Measurements from ENCODE around the gene LRP1B. TPM values are rescaled to one million over a fixed set of nuclear protein-coding genes. Genes with fewer than 3 reads are reported as not detected.

Gene LRP1B
- polyA plus RNA-seq, 1 of the 3 experiments (the other 2 are of a cell fraction): 0.28 TPM

GRCh38 chr2:140597205-140597604 is 1533.6 kb downstream of the LRP1B start:
- 76% methylated on average over 1 of the region's 1 CpG for WGBS (ENCODE audit: low lambda C conversion rate)

GRCh38 chr2:140596447-140596846 is 1534.4 kb downstream of the LRP1B start:
- ChIA-PET POLR2A (no interaction called here), CTCF (no interaction called here)
- Histone ChIP-seq H4K20me1 (ENCODE audit: insufficient read depth) (no peaks in the 10 kb centered on the region), H2AFZ (ENCODE audit: low read depth) (no peak overlapping the region), H3K4me1 (ENCODE audit: control insufficient read depth in 1 of 2, insufficient read depth in 2 of 2, low read depth in 1 of 2, low read length in 1 of 2) (peaks cover 0 to 3% of the 10 kb centered on the region in 2 experiments; a peak in 1 of 4 replicates), H3K4me3 (ENCODE audit: low read depth in 2 of 2, low read length in 1 of 2) (no peak overlapping the region), H3K4me2 (no peak overlapping the region), H3F3A (replicated peaks; ENCODE audit: insufficient read depth) (no peaks in the 10 kb centered on the region), H3K9ac (no peak overlapping the region), H3K79me2 (ENCODE audit: insufficient read depth) (no peaks in the 10 kb centered on the region), H3K27me3 (ENCODE audit: insufficient read depth) (no peaks in the 10 kb centered on the region), H3K36me3 (replicated peaks in 1 of 2; ENCODE audit: control insufficient read depth in 1 of 2, insufficient read depth in 2 of 2, low read length in 1 of 2) (no peaks in the 10 kb centered on the region), H3K9me2 (no peaks in the 10 kb centered on the region; the same call in 1 of the 2 replicates), H3K27ac (ENCODE audit: low read depth in 2 of 2, low read length in 1 of 2) (no peak overlapping the region), H3K9me3 (no peaks in the 10 kb centered on the region)
- DNase-seq: no peak
- 81% methylated on average over 4 of the region's 4 CpGs for WGBS (ENCODE audit: low lambda C conversion rate)
- TF ChIP-seq MAX (IDR thresholded peaks at IDR 0.05; ENCODE audit: low read depth) (no peak), POLR2AphosphoS5 (IDR thresholded peaks at IDR 0.05; ENCODE audit: low read depth, low read length) (no peak), ELF1 (IDR thresholded peaks at IDR 0.05) (no peak), RFX5 (IDR thresholded peaks at IDR 0.05; ENCODE audit: low read length) (no peak), FOSL2 (IDR thresholded peaks at IDR 0.05; ENCODE audit: borderline replicate concordance, low read depth) (no peak), YY1 (IDR thresholded peaks at IDR 0.05; ENCODE audit: low read depth) (no peak), TCF12 (IDR thresholded peaks at IDR 0.05) (no peak)

More at GRCh38 chr2:140597205-140597604, 1533.6 kb downstream of the LRP1B start:
- no peak overlapping the region for H2AFZ ChIP-seq (ENCODE audit: low read depth)
- ChIA-PET POLR2A (no interaction called here), CTCF (no interaction called here)
- H3K9me2 ChIP-seq: no peaks in the 10 kb centered on the region; the same call in 1 of the 2 replicates
- no peak overlapping the region for H3K9ac ChIP-seq
- H3K27me3 ChIP-seq (ENCODE audit: insufficient read depth): no peaks in the 10 kb centered on the region
- no peaks in the 10 kb centered on the region for H3K79me2 ChIP-seq (ENCODE audit: insufficient read depth)
- H3F3A ChIP-seq (replicated peaks; ENCODE audit: insufficient read depth): no peaks in the 10 kb centered on the region
- H3K36me3 ChIP-seq (replicated peaks in 1 of 2; ENCODE audit: control insufficient read depth in 1 of 2, insufficient read depth in 2 of 2, low read length in 1 of 2): no peaks in the 10 kb centered on the region
- H3K4me2 ChIP-seq: no peak overlapping the region
- H3K4me1 ChIP-seq (ENCODE audit: control insufficient read depth in 1 of 2, insufficient read depth in 2 of 2, low read depth in 1 of 2, low read length in 1 of 2): peaks cover 0 to 3% of the 10 kb centered on the region in 2 experiments; a peak in 1 of 4 replicates
- TF ChIP-seq REST (IDR thresholded peaks at IDR 0.05; ENCODE audit: low read depth, low read length): no peak
- TF ChIP-seq FOXM1 (IDR thresholded peaks at IDR 0.05; ENCODE audit: low read depth): no peak
- no peak for TF ChIP-seq ELF1 (IDR thresholded peaks at IDR 0.05)
- TF ChIP-seq SIN3A (IDR thresholded peaks at IDR 0.05; ENCODE audit: borderline replicate concordance, low read depth, low read length): no peak
- TF ChIP-seq MXI1 (IDR thresholded peaks at IDR 0.05; ENCODE audit: low read depth, low read length): no peak
- no peaks in the 10 kb centered on the region for H4K20me1 ChIP-seq (ENCODE audit: insufficient read depth)
- no peak overlapping the region for H3K4me3 ChIP-seq (ENCODE audit: low read depth in 2 of 2, low read length in 1 of 2)
- no peaks in the 10 kb centered on the region for H3K9me3 ChIP-seq
- H3K27ac ChIP-seq (ENCODE audit: low read depth in 2 of 2, low read length in 1 of 2): no peak overlapping the region
- no peak for DNase-seq
